SK-N-SH treated with all-trans-retinoic acid at 6 μM for 48 hours (cell line): ENCODE results near the gene MMEL1.

Experiments
- ATAC-seq: fragments of 200-7000 bp; cut with Tn5 transposase; 3 replicates; pipeline ENCODE4 v1.9.1; 2020; ENCODE audit warnings: mild to moderate bottlenecking, moderate library complexity
- ARNTL ChIP-seq: fragments of 450-650 bp; formaldehyde crosslinking; IDR thresholded peaks from 2 replicates; pipeline ENCODE4 v1.5.0; 2020; ENCODE audit warnings: low read depth, mild to moderate bottlenecking, moderate library complexity, borderline replicate concordance
- BACH2 ChIP-seq: fragments of 250-450 bp; sonication (Bioruptor Pico); IDR thresholded peaks from 2 replicates; pipeline ENCODE4 v1.9.0; 2021; ENCODE audit warnings: mild to moderate bottlenecking, borderline replicate concordance
- CREB5 ChIP-seq: fragments of 250-450 bp; sonication (Bioruptor Pico); IDR thresholded peaks from 2 replicates; pipeline ENCODE4 v1.5.1; 2020; ENCODE audit warnings: low read depth, mild to moderate bottlenecking, moderate library complexity
- CSRNP3 ChIP-seq: fragments of 250-450 bp; sonication (Bioruptor Pico); IDR thresholded peaks from 2 replicates; pipeline ENCODE4 v1.5.1; 2021; ENCODE audit warnings: mild to moderate bottlenecking, moderate library complexity
- ESRRG ChIP-seq: fragments of 250-450 bp; sonication (Bioruptor Pico); IDR thresholded peaks from 2 replicates; pipeline ENCODE4 v1.6.1; 2021; ENCODE audit warnings: mild to moderate bottlenecking
- GLIS3 ChIP-seq: fragments of 250-450 bp; sonication (Bioruptor Pico); IDR thresholded peaks from 2 replicates; pipeline ENCODE4 v1.5.0; 2020; ENCODE audit warnings: mild to moderate bottlenecking, moderate library complexity
- ISL1 ChIP-seq: fragments of 250-450 bp; sonication (Bioruptor Pico); IDR thresholded peaks from 2 replicates; pipeline ENCODE4 v2.1.2; 2022; ENCODE audit warnings: mild to moderate bottlenecking, moderate library complexity
- OSR1 ChIP-seq: fragments of 250-450 bp; sonication (Bioruptor Pico); IDR thresholded peaks from 2 replicates; pipeline ENCODE4 v1.8.0; 2022; ENCODE audit warnings: moderate library complexity, mild to moderate bottlenecking, inconsistent platforms
- PPARA ChIP-seq: fragments of 250-450 bp; sonication (Bioruptor Pico); IDR thresholded peaks from 2 replicates; pipeline ENCODE4 v1.5.0; 2020; ENCODE audit warnings: mild to moderate bottlenecking, borderline replicate concordance
- RARB ChIP-seq: fragments of 250-450 bp; sonication (Bioruptor Pico); IDR thresholded peaks from 2 replicates; pipeline ENCODE4 v1.8.0; 2021; ENCODE audit warnings: mild to moderate bottlenecking, moderate library complexity
- SNAI2 ChIP-seq: fragments of 250-450 bp; sonication (Bioruptor Pico); IDR thresholded peaks from 2 replicates; pipeline ENCODE4 v1.5.0; 2020; ENCODE audit warnings: mild to moderate bottlenecking, moderate library complexity
- TSHZ2 ChIP-seq: fragments of 250-450 bp; sonication (Bioruptor Pico); IDR thresholded peaks from 2 replicates; pipeline ENCODE4 v1.5.0; 2020; ENCODE audit warnings: mild to moderate bottlenecking, moderate library complexity
- ZC3H10 ChIP-seq: fragments of 250-450 bp; sonication (Bioruptor Pico); IDR thresholded peaks from 2 replicates; pipeline ENCODE4 v1.5.1; 2021; ENCODE audit warnings: mild to moderate bottlenecking, moderate library complexity
- ZFP3 ChIP-seq: fragments of 250-450 bp; sonication (Bioruptor Pico); IDR thresholded peaks from 2 replicates; pipeline ENCODE4 v1.5.0; 2020; ENCODE audit warnings: mild to moderate bottlenecking, moderate library complexity
- ZFP30 ChIP-seq: fragments of 450-650 bp; formaldehyde crosslinking; IDR thresholded peaks from 2 replicates; pipeline ENCODE4 v1.5.0; 2022; ENCODE audit warnings: mild to moderate bottlenecking, moderate library complexity
- ZNF70 ChIP-seq: fragments of 450-650 bp; formaldehyde crosslinking; IDR thresholded peaks from 2 replicates; pipeline ENCODE4 v1.5.0; 2020; ENCODE audit warnings: mild to moderate bottlenecking, moderate library complexity
- ZNF8 ChIP-seq: fragments of 450-650 bp; formaldehyde crosslinking; IDR thresholded peaks from 2 replicates; pipeline ENCODE4 v1.5.0; 2020; ENCODE audit warnings: mild to moderate bottlenecking, moderate library complexity
- TF ChIP-seq, protein P1 (sequence below): fragments of 250-450 bp; sonication (Bioruptor Pico); IDR thresholded peaks from 2 replicates; pipeline ENCODE4 v1.8.0; 2020; ENCODE audit warnings: mild to moderate bottlenecking, moderate library complexity, borderline replicate concordance

MMEL1 gene

GRCh38 chr1:2590233-2591141 lies 42.3 kb downstream of the MMEL1 start:
- TF ChIP-seq TSHZ2 (CRISPR knock-in tag) (no peak), ZFP30 (CRISPR knock-in tag) (no peak), ISL1 (CRISPR knock-in tag) (no peak), CREB5 (CRISPR knock-in tag) (no peak), CSRNP3 (no peak), ESRRG (CRISPR knock-in tag) (no peak), ARNTL (CRISPR knock-in tag) (no peak), ZNF8 (CRISPR knock-in tag) (no peak), GLIS3 (CRISPR knock-in tag) (no peak), PPARA (CRISPR knock-in tag) (no peak), ZC3H10 (CRISPR knock-in tag) (no peak), BACH2 (CRISPR knock-in tag) (no peak), ZFP3 (CRISPR knock-in tag) (no peak), RARB (CRISPR knock-in tag) (no peak), ZNF70 (CRISPR knock-in tag) (no peak)
- TF ChIP-seq, protein P1, sequence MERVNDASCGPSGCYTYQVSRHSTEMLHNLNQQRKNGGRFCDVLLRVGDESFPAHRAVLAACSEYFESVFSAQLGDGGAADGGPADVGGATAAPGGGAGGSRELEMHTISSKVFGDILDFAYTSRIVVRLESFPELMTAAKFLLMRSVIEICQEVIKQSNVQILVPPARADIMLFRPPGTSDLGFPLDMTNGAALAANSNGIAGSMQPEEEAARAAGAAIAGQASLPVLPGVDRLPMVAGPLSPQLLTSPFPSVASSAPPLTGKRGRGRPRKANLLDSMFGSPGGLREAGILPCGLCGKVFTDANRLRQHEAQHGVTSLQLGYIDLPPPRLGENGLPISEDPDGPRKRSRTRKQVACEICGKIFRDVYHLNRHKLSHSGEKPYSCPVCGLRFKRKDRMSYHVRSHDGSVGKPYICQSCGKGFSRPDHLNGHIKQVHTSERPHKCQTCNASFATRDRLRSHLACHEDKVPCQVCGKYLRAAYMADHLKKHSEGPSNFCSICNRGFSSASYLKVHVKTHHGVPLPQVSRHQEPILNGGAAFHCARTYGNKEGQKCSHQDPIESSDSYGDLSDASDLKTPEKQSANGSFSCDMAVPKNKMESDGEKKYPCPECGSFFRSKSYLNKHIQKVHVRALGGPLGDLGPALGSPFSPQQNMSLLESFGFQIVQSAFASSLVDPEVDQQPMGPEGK (CRISPR knock-in tag), result no peak
- ATAC-seq, result no peak

DNA sequence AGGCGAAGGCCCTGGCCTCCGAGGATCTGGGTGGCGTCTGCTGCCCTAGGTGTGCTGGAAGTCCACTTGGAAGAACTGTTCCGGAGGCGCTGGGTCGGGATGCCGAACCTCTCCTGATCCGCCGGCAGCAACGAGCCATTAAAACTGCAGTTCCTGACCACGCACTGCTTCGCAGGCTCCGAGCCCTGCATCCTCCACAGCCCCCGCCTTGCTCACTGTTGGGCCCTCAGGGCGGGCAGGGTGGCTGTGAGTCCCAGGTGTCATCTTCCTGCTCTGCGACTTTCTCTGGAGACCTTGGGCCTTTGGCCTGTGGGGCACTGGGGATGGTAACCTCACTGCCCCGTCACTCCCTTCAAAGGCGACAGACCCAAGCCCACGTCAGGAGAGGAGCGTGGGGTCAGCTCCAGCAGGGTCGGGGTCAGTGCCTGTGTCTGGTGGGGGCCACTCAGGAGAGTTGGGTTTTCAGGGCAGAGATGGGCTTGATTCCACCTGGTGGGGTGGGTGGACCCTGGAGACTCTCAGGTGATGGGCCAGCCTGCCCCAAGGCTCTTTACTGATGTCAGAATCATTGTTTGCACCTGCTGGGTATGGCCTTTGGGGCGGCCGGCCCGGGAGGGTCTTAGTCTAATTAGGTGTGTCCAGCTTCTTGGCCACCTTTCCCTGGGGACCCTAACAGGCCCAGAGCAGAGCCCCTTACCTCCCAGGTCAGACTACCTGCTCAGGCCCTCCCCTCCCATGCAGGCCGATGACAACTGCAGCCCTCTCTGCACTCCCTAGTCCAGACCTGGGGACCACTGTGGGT lies 43.2 kb downstream of the MMEL1 start:
- no peak for ATAC-seq
- TF ChIP-seq CREB5 (CRISPR knock-in tag) (no peak), OSR1 (CRISPR knock-in tag) (no peak), SNAI2 (no peak), CSRNP3 (no peak)
